CD14-positive monocyte (primary cell): ENCODE results near the gene MAP1LC3B. TPM values are rescaled to one million over a fixed set of nuclear protein-coding genes. Genes with fewer than 3 reads are reported as not detected.

ENCODE experiments used
- DNase-seq, 3 donors: peaks; one replicate each; pipeline ENCODE4 v3.0.0-alpha.2; 2011 to 2022
- H2AFZ ChIP-seq: 2 replicates; pipeline ENCODE4 v1.6.0; 2012; ENCODE audit warnings: mild to moderate bottlenecking, low read depth, low read length, inconsistent platforms; ENCODE audit not compliant: insufficient read depth, poor library complexity, severe bottlenecking
- H3K27ac ChIP-seq, 2 donors: 1 replicate in 1 of 2; 2 replicates in 1 of 2; pipeline ENCODE4 v1.5.1; 2012 to 2013; ENCODE audit warnings: low read length in 2 of 2, control low read depth in 1 of 2, inconsistent platforms in 1 of 2, low read depth in 1 of 2, mild to moderate bottlenecking in 1 of 2
- H3K27me3 ChIP-seq, 2 donors: one replicate each; pipeline versions ENCODE4 v1.6.0 to v1.6.1; 2011 to 2013; ENCODE audit warnings: low read length in 2 of 2; ENCODE audit not compliant: control insufficient read depth in 2 of 2, insufficient read depth in 2 of 2
- H3K36me3 ChIP-seq, 2 donors: replicated peaks in 1 of 2; 1 replicate in 1 of 2; 2 replicates in 1 of 2; pipeline versions ENCODE4 v1.5.1 to v1.6.1; 2012 to 2013; ENCODE audit warnings: low read length in 2 of 2, control low read depth in 1 of 2, inconsistent platforms in 1 of 2, mild to moderate bottlenecking in 1 of 2; ENCODE audit not compliant: insufficient read depth in 2 of 2, control insufficient read depth in 1 of 2
- H3K4me1 ChIP-seq, 2 donors: 1 replicate in 1 of 2; 2 replicates in 1 of 2; pipeline versions ENCODE4 v1.5.1 to v1.6.1; 2012 to 2013; ENCODE audit warnings: low read length in 2 of 2, control low read depth in 1 of 2, inconsistent platforms in 1 of 2, mild to moderate bottlenecking in 1 of 2, moderate library complexity in 1 of 2; ENCODE audit not compliant: insufficient read depth in 2 of 2, control insufficient read depth in 1 of 2
- H3K4me2 ChIP-seq: replicated peaks from 2 replicates; pipeline ENCODE3; 2012; ENCODE audit warnings: low read length, moderate library complexity, mild to moderate bottlenecking; ENCODE audit not compliant: poor library complexity, severe bottlenecking; ENCODE audit errors: extremely low read depth
- H3K4me3 ChIP-seq, 3 experiments: fragments of 200-600 bp in 1 of 3; sonication (generic) in 1 of 3; replicated peaks in 1 of 3; 1 replicate in 2 of 3; 2 replicates in 1 of 3; pipeline ENCODE4 v1.5.1; 2011 to 2013; ENCODE audit warnings: low read length in 3 of 3, mild to moderate bottlenecking in 3 of 3, control low read depth in 2 of 3, low read depth in 2 of 3, inconsistent platforms in 1 of 3, moderate library complexity in 1 of 3
- H3K79me2 ChIP-seq: 2 replicates; pipeline ENCODE4 v1.6.0; 2012; ENCODE audit warnings: mild to moderate bottlenecking, control low read depth, inconsistent platforms, low read length, moderate library complexity; ENCODE audit not compliant: insufficient read depth
- H3K9ac ChIP-seq: 2 replicates; pipeline ENCODE4 v1.6.0; 2017; ENCODE audit warnings: low read length, mild to moderate bottlenecking; ENCODE audit not compliant: insufficient read depth, poor library complexity, severe bottlenecking
- H3K9me3 ChIP-seq, 2 donors: replicated peaks in 1 of 2; 1 replicate in 1 of 2; 2 replicates in 1 of 2; pipeline versions ENCODE4 v1.5.1 to v1.6.1; 2012 to 2013; ENCODE audit warnings: low read length in 2 of 2, control low read depth in 1 of 2; ENCODE audit not compliant: control insufficient read depth in 1 of 2, insufficient read depth in 1 of 2
- H4K20me1 ChIP-seq: 2 replicates; pipeline ENCODE4 v1.6.0; 2012; ENCODE audit warnings: mild to moderate bottlenecking, low read length, control low read depth, moderate library complexity; ENCODE audit not compliant: insufficient read depth
- H3K27ac Mint-ChIP-seq, 7 donors: one replicate each; pipeline ENCODE4 v1.8.0; 2020; ENCODE audit warnings: mild to moderate bottlenecking in 7 of 7, mixed read lengths in 7 of 7, moderate library complexity in 6 of 7, inconsistent platforms in 2 of 7
- H3K27me3 Mint-ChIP-seq, 3 donors: one replicate each; pipeline ENCODE4 v1.8.0; 2021 to 2022; ENCODE audit warnings: low read depth in 3 of 3, mild to moderate bottlenecking in 3 of 3, mixed read lengths in 3 of 3, moderate library complexity in 3 of 3, inconsistent platforms in 1 of 3
- H3K36me3 Mint-ChIP-seq, 2 donors: one replicate each; pipeline ENCODE4 v1.8.0; 2020; ENCODE audit warnings: mixed read lengths in 2 of 2, inconsistent platforms in 1 of 2, mild to moderate bottlenecking in 1 of 2
- H3K4me1 Mint-ChIP-seq: one replicate; pipeline ENCODE4 v1.8.0; 2020; ENCODE audit warnings: mild to moderate bottlenecking, mixed read lengths
- H3K4me3 Mint-ChIP-seq, 2 donors: one replicate each; pipeline ENCODE4 v1.8.0; 2020; ENCODE audit warnings: mild to moderate bottlenecking in 2 of 2, mixed read lengths in 2 of 2, moderate library complexity in 1 of 2
- H3K9me3 Mint-ChIP-seq, 7 donors: one replicate each; pipeline ENCODE4 v1.8.0; 2020 to 2022; ENCODE audit warnings: mixed read lengths in 7 of 7, mild to moderate bottlenecking in 6 of 7, moderate library complexity in 6 of 7, inconsistent platforms in 2 of 7
- WGBS: methylation state at CpG from one replicate; pipeline ENCODE4 v1.1.5; 2013; ENCODE audit warnings: missing lambda C conversion rate; ENCODE audit not compliant: insufficient coverage; 5-methylcytosine and 5-hydroxymethylcytosine counted together
- intact Hi-C, 2 donors: fragments of 100-400 bp; cut with micrococcal nuclease; formaldehyde crosslinking; loops; one replicate each; pipeline versions ENCODE4 v1.15.0 to v1.15.1; 2023
- polyA plus RNA-seq, 3 donors: library from polyadenylated mRNA; depleted of rRNA in 1 of 3; unstranded in 2 of 3; stranded (reverse) in 1 of 3; fragments of 300-500 nt in 2 of 3; fragments of >200 nt in 1 of 3; fragmentation: Illumina TruSeq in 2 of 3; gene quantifications; 1 replicate in 2 of 3; 2 replicates in 1 of 3; pipeline ENCODE4 v1.2.3, GENCODE V29; 2012 to 2021
- TF ChIP-seq, protein P1 (sequence below): fragments of 200-600 bp; IDR thresholded peaks from one replicate; pipeline ENCODE4 v1.8.0; 2022; ENCODE audit warnings: antibody characterized with exemption, mild to moderate bottlenecking

MAP1LC3B gene
- polyA plus RNA-seq, 3 donors: 102 to 147 (median 140) TPM

DNA sequence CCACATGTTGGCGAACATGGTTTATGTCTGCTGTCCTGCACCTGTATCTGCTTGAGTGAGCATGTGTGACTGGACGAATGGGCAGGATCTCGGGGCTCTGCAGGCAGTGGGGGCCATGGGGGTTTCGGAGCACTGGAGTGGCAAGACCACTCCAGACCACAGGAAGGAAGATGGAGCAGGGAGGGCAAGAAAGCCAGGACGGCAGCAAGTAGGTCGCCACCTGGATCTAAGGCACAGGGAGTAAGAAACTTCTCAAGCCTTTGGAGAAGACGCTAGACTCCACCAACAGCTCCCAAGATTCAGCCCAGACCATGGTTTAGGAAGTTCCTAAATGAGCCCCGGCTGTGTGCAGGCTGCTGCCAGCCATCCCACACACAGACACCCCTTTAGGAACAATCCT lies 42.1 kb upstream of the MAP1LC3B start:
- TF ChIP-seq, protein P1, sequence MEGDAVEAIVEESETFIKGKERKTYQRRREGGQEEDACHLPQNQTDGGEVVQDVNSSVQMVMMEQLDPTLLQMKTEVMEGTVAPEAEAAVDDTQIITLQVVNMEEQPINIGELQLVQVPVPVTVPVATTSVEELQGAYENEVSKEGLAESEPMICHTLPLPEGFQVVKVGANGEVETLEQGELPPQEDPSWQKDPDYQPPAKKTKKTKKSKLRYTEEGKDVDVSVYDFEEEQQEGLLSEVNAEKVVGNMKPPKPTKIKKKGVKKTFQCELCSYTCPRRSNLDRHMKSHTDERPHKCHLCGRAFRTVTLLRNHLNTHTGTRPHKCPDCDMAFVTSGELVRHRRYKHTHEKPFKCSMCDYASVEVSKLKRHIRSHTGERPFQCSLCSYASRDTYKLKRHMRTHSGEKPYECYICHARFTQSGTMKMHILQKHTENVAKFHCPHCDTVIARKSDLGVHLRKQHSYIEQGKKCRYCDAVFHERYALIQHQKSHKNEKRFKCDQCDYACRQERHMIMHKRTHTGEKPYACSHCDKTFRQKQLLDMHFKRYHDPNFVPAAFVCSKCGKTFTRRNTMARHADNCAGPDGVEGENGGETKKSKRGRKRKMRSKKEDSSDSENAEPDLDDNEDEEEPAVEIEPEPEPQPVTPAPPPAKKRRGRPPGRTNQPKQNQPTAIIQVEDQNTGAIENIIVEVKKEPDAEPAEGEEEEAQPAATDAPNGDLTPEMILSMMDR: no peak
- no peak overlapping the region for H3K9ac ChIP-seq
- WGBS: 100% methylated on average over 3 of the region's 8 CpGs

GRCh38 chr16:87350681-87351319 lies 41.3 kb upstream of the MAP1LC3B start:
- WGBS: 89% methylated on average over 20 of the region's 23 CpGs
- H3K4me1 Mint-ChIP-seq: no peaks in the 10 kb centered on the region
- H3K9ac ChIP-seq: no peak overlapping the region
- H3K27me3 ChIP-seq: no peaks in the 10 kb centered on the region
- no peak overlapping the region for H3K4me3 Mint-ChIP-seq
- intact Hi-C loops: no loop called here
- no peaks in the 10 kb centered on the region for H3K36me3 ChIP-seq
- DNase-seq: no peak
- H3K4me3 ChIP-seq: no peak overlapping the region
- H3K9me3 ChIP-seq: no peaks in the 10 kb centered on the region
- H3K4me1 ChIP-seq: no peaks in the 10 kb centered on the region
- H3K79me2 ChIP-seq: no peaks in the 10 kb centered on the region
- no peak overlapping the region for H2AFZ ChIP-seq
- peaks cover 0 to 2% (median 0%) of the 10 kb centered on the region in 7 donors for H3K9me3 Mint-ChIP-seq
- peaks cover 16 to 19% of the 10 kb centered on the region in 2 donors for H3K36me3 Mint-ChIP-seq
- TF ChIP-seq, protein P1: no peak
- no peak overlapping the region for H3K27ac ChIP-seq
- H3K27me3 Mint-ChIP-seq: peaks cover 0 to 12% (median 0%) of the 10 kb centered on the region in 3 donors
- H3K27ac Mint-ChIP-seq: no peak overlapping the region
- no peak overlapping the region for H3K4me2 ChIP-seq
- H4K20me1 ChIP-seq: no peaks in the 10 kb centered on the region

More for the DNA sequence above, 42.1 kb upstream of the MAP1LC3B start:
- Histone ChIP-seq H3K4me1 (no peaks in the 10 kb centered on the region), H3K36me3 (no peaks in the 10 kb centered on the region), H3K4me2 (no peak overlapping the region), H3K79me2 (no peaks in the 10 kb centered on the region), H3K4me3 (no peak overlapping the region), H2AFZ (no peak overlapping the region), H3K27ac (no peak overlapping the region), H4K20me1 (no peaks in the 10 kb centered on the region), H3K9me3 (no peaks in the 10 kb centered on the region), H3K27me3 (no peaks in the 10 kb centered on the region)
- H3K9me3 Mint-ChIP-seq: peaks cover 0 to 2% (median 0%) of the 10 kb centered on the region in 7 donors
- no peak for DNase-seq
- peak overlapping the region in 1 of 2 donors; percentile 26 for H3K4me3 Mint-ChIP-seq
- H3K27ac Mint-ChIP-seq: no peak overlapping the region
- intact Hi-C loops: no loop called here
- H3K4me1 Mint-ChIP-seq: peaks cover 3% of the 10 kb centered on the region
- H3K36me3 Mint-ChIP-seq: peaks cover 14 to 22% of the 10 kb centered on the region in 2 donors
- H3K27me3 Mint-ChIP-seq: peaks cover 0 to 12% (median 0%) of the 10 kb centered on the region in 3 donors
